ENCODE data around the gene ABI3BP.

DNA sequence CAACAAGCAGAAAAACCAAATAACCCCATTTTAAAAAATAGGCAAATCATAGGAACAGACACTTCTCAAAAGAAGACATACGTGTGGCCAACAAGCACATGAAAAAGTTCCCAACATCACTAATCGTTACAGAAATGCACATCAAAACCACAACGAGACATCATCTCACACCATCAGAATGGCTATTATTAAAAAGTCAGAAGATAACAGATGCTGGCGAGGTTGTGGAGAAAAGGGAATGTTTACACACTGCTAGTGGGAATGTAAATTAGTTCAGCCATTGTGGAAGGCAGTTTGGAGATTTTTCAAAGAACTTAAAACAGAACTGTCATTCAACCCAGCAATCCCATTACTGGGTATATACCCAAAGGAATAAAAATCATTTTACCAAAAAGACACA, 60.7 kb downstream of the ABI3BP start:
- TF ChIP-seq CTCF (IDR thresholded peaks at IDR 0.05; ENCODE audit: low read length) = no peak
- no peak for TF ChIP-seq EZH2phosphoT487 (IDR thresholded peaks at IDR 0.05; ENCODE audit: low read length)
- no peak for TF ChIP-seq EZH2 (optimal IDR thresholded peaks at IDR 0.05; ENCODE audit: low read depth, low read length)

Measured in MM.1S (cell line).